ENCODE measurements around the gene JARID2. TPM values are rescaled to one million over a fixed set of nuclear protein-coding genes. Genes with fewer than 3 reads are reported as not detected.

Gene JARID2
- total RNA-seq, 4 donors from 2014 or later: 11.6 to 22.5 (median 16.4) TPM

DNA sequence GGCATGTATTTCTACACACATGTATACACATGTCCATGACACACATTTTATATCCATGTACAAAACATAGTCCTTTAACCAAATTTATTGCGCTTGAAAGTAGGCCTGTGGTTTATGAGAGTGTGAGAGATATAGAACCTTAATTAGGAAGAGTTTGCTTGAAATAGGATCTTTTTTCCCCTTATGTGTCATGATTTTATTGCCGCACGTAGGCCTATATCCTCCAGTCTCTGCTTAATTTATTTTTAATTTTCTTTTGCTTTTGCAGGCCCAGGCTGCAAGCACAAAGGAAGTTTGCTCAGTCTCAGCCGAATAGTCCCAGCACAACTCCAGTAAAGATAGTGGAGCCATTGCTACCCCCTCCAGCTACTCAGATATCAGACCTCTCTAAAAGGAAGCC, 205.9 kb downstream of the JARID2 start:
- peak overlapping the region in 2 of 4 donors; percentile 80 to 89 for H3K27ac ChIP-seq
- DNase-seq: no peak
- no peaks in the 10 kb centered on the region for H3K27me3 ChIP-seq
- ATAC-seq: no peak
- no peaks in the 10 kb centered on the region for H3K9me3 ChIP-seq
- intact Hi-C loops (cut with DNase I; ENCODE audit: low total_unique reads) (no loop called here), in situ Hi-C loops (cut with MboI; ENCODE audit: low sequenced_read_pairs in 4 of 4) (loop anchor here in 2 of 4 donors (25.0 kb wide), 2 partner anchors 189 to 1239 kb away; no protein-coding TSS in a partner anchor)
- no peak overlapping the region for H3K4me3 ChIP-seq
- no peaks in the 10 kb centered on the region for H3K36me3 ChIP-seq
- TF ChIP-seq, protein P1, sequence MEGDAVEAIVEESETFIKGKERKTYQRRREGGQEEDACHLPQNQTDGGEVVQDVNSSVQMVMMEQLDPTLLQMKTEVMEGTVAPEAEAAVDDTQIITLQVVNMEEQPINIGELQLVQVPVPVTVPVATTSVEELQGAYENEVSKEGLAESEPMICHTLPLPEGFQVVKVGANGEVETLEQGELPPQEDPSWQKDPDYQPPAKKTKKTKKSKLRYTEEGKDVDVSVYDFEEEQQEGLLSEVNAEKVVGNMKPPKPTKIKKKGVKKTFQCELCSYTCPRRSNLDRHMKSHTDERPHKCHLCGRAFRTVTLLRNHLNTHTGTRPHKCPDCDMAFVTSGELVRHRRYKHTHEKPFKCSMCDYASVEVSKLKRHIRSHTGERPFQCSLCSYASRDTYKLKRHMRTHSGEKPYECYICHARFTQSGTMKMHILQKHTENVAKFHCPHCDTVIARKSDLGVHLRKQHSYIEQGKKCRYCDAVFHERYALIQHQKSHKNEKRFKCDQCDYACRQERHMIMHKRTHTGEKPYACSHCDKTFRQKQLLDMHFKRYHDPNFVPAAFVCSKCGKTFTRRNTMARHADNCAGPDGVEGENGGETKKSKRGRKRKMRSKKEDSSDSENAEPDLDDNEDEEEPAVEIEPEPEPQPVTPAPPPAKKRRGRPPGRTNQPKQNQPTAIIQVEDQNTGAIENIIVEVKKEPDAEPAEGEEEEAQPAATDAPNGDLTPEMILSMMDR (IDR thresholded peaks at IDR 0.05 in 4 of 5, conservative IDR thresholded peaks at IDR 0.05 in 1 of 5): no peak
- no peak for TF ChIP-seq POLR2A (IDR thresholded peaks at IDR 0.05)
- H3K4me1 ChIP-seq: peaks cover 60 to 70% of the 10 kb centered on the region in 2 donors

DNA sequence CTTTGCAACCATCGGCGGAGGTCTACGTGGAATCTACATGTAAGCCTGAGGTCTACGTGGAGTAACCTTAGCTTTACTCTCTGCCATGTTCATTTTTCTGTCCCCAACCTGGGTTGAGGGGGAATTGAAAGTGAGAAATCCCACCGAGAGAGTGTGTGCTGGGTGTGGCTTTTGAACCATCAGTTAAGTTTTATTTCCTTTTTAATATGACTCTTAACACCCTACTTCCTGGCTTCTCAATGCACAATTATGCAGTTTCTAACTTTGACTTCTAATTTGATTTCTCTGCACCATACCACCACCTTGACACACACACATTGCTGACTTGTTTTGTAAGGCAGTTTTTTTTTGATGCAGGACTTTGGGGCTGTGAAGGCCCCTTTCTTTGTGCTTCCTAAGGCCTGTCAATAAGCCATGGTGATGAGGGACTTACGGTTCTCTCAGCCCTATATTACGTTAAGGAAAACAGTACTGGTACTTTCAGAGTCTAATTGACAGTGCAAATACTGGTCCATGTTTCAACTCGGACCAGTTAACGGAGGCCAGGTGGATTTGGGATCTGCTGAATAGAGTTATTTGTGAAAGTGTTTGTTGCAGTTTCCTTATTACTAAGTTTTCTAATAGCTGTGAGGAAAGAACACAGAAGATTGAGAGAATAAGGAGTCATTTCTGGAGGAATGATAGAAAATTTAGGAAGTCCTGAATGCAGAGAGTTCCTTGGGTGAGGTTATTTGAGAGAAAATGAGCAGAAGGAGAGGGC, 206.5 kb downstream of the JARID2 start:
- no peak for TF ChIP-seq POLR2A (IDR thresholded peaks at IDR 0.05)
- TF ChIP-seq, protein P1 (IDR thresholded peaks at IDR 0.05 in 4 of 5, conservative IDR thresholded peaks at IDR 0.05 in 1 of 5): no peak
- Histone ChIP-seq H3K4me3 (no peak overlapping the region), H3K9me3 (no peaks in the 10 kb centered on the region), H3K27me3 (no peaks in the 10 kb centered on the region), H3K36me3 (no peaks in the 10 kb centered on the region), H3K4me1 (peaks cover 65 to 76% of the 10 kb centered on the region in 2 donors), H3K27ac (peak overlapping the region; percentile 71 to 89 (median 78))
- intact Hi-C loops (cut with DNase I; ENCODE audit: low total_unique reads): no loop called here
- in situ Hi-C loops (cut with MboI; ENCODE audit: low sequenced_read_pairs in 4 of 4): loop anchor here in 2 of 4 donors (25.0 kb wide), 2 partner anchors 190 to 1240 kb away; no protein-coding TSS in a partner anchor
- ATAC-seq: no peak
- DNase-seq: no peak

DNA sequence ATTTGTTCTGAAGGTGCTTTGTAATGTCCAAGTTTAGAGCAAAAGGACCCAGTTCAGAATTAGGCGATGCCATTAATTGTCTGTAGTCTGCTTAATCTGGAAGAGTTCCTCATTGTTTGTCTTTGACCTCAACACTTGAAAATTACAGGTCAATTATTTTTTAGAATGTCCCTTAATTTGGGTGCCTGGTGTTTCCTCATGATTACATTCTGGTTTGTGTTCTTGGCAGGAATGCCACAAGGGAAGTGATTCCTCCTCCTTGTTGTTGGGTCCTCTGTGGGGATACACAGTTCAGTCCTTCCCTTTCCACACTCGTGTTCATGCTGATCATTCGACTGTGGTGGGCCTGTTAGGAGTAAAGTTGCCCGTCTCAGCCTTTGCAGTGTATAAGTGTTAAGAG, 207.3 kb downstream of the JARID2 start:
- no peaks in the 10 kb centered on the region for H3K27me3 ChIP-seq
- H3K9me3 ChIP-seq: no peaks in the 10 kb centered on the region
- intact Hi-C loops (cut with DNase I; ENCODE audit: low total_unique reads): no loop called here
- no peaks in the 10 kb centered on the region for H3K36me3 ChIP-seq
- DNase-seq (no peak), ATAC-seq (peak; percentile 28 to 31)
- no peak overlapping the region for H3K4me3 ChIP-seq
- H3K27ac ChIP-seq: peak overlapping the region; percentile 71 to 89 (median 78)
- peaks cover 68 to 76% of the 10 kb centered on the region in 2 donors for H3K4me1 ChIP-seq
- TF ChIP-seq, protein P1 (IDR thresholded peaks at IDR 0.05 in 4 of 5, conservative IDR thresholded peaks at IDR 0.05 in 1 of 5): no peak
- no peak for TF ChIP-seq POLR2A (IDR thresholded peaks at IDR 0.05)
- in situ Hi-C loops (cut with MboI; ENCODE audit: low sequenced_read_pairs in 4 of 4): loop anchor here in 2 of 4 donors (25.0 kb wide), 2 partner anchors 191 to 1241 kb away; no protein-coding TSS in a partner anchor

DNA sequence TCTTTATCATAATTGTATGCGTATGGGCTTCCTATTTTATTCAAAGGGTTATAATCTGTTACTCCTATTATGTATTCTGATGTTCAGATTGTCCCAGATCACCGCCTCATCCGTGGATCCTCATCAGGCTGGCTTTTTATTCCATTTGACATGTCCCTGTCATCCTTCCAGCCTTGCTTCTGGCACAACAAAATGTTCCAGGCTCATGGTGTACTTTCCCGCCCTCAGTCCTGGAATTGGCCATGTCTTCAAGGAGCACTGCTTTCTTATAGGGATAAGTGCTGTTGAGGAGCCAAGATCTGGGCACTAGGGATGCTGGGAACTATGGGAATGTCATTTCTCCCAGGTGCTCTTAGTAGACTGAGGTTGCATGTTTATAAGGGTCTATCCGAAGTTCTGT, 207.8 kb downstream of the JARID2 start:
- Histone ChIP-seq H3K4me3 (no peak overlapping the region), H3K9me3 (no peaks in the 10 kb centered on the region), H3K27ac (peak overlapping the region; percentile 71 to 89 (median 78)), H3K36me3 (no peaks in the 10 kb centered on the region), H3K27me3 (no peaks in the 10 kb centered on the region), H3K4me1 (peaks cover 66 to 76% of the 10 kb centered on the region in 2 donors)
- TF ChIP-seq, protein P1 (IDR thresholded peaks at IDR 0.05 in 4 of 5, conservative IDR thresholded peaks at IDR 0.05 in 1 of 5): no peak
- DNase-seq (peak; percentile 78 to 84), ATAC-seq (peak; percentile 95 to 97)
- in situ Hi-C loops (cut with MboI; ENCODE audit: low sequenced_read_pairs in 4 of 4): loop anchor here in 2 of 4 donors (25.0 kb wide), 2 partner anchors 191 to 1241 kb away; no protein-coding TSS in a partner anchor
- intact Hi-C loops (cut with DNase I; ENCODE audit: low total_unique reads): no loop called here

All from gastrocnemius medialis (tissue), 4 donors.